HuH-7 (cell line): ENCODE data around the gene HNMT.
"Not testable (repeated sequence)": the region's sequence is repeated elsewhere in the genome, so short reads cannot be mapped to it uniquely, and the experiment has no call there.

ENCODE experiments used
- DNase-seq: peaks from one replicate; pipeline ENCODE4 v3.0.0; 2011; ENCODE audit warnings: low spot score

The HNMT gene

DNA sequence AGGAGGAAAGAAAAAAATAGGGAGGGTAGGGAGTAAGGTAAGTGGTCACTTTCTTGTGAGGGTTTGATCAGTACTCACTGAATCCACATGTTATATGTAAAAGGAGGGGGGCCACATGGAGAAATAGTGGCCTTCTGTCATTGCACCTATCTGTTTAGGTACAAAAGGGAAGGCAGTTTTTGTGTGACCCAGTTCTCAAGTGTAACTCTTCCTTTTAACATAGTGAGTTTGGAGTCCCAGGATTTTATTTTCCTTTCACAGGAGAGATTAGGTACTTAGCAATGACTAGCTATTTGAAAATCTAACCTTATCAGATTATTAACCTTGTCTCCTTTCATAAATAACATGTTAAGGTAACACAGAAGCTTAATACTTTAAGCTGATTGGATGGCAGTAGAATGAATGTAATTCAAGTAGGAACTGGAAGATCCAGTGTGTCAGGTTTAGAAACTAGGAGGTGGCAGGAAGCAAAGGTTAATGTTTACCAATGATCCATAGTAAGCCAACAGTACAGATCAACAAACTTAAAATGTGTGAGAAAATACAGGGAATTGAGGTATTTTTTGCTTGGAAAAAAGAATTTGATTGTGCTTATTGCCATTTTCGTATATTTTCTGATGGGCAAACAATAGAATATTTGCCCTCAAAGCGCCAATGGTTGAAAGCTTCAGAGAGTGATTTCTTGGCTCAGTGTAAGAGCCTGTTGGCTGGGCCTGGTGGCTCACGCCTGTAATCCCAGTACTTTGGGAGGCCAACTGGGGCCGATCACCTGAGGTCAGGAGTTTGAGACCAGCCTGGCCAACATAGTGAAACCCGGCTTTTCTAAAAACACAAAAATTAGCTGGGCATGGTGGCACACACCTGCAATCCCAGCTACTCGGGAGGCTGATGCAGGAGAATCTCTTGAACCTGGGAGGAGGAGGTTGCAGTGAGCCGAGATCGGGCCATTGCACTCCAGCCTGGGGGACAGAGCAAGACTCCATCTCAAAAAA, 11.3 kb downstream of the HNMT start:
- DNase-seq = no peak

DNA sequence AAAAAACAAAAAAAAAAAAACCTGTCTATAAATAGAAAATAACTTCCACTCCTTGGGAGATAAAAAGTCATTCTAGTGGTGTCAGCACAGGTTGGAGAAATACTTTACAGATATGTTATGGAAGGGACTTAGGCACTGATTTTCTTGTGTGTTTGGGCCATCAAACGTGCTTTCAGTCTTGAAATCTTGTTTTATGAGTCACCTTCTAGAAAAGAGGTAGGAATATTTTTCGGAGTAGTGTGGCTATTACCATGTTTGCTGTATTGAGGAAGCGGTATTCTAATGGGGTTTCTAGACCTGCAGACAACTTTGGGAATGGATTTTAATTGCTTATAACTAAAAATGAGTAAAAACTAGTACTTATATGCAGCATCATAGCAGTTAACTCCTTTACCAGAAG, 12.0 kb downstream of the HNMT start:
- no peak for DNase-seq

DNA sequence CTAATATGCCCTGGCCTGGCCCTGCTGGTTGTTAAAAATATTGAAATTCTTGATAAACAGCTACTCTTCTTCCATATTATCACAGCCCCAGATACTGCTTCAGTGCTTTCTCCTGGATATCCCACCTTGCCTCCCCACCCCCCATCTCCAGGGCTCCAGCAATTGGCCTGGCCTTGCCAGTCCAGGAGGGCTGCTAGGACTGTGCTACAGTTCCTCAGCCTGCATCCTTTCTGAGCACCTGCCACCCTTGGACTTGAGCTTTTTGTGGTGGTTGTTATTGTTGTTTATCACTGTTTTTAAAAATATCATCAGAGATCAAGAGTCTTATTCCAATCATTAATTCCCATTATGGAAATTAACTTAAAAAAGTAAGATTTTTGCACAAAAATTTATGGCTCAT, 13.5 kb downstream of the HNMT start:
- DNase-seq = no peak

DNA sequence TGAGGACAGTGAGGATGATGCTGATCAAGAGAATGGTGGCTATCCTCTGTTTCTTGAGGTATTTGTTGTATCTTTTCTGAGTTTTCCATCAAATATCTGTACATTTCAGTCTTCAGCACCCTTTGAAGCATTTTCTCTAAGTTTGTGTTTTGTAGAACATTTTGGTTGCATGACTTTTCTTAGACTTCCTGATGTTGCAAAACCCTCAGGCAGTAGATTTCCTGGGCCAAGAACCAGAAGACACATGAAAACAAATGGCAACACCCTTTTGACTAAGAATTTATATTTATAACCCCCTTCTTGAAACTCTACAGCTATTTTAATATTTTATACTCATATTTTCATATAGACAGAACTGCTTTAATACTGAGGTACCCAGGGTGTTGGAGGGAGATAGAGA, 16.2 kb downstream of the HNMT start:
- no peak for DNase-seq

DNA sequence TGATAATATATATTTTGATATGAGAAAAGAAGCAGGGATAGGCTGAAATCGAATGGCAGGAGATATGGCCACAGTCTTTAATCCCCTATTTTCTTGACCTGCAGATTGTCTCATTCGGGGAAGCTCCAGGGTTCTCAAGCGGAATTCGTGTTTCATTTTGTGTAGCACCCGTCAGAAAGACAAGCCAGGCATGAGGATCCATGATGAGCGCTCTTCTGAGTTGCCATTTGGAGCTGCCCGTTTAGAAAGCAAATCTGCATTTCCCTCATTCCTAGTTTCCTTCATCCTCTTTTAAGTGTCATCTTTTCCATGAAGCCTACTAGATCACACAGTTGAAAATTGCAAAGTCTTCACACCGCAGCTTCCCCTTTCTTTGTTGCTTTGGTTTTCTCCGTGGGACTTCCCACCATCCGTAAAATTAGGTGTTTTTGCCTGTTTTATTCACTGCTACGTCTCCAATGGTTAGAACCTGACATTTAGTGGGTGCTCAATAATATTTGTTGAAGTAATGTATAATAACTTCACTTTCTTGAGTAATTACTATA, 16.9 kb downstream of the HNMT start:
- DNase-seq = no peak

DNA sequence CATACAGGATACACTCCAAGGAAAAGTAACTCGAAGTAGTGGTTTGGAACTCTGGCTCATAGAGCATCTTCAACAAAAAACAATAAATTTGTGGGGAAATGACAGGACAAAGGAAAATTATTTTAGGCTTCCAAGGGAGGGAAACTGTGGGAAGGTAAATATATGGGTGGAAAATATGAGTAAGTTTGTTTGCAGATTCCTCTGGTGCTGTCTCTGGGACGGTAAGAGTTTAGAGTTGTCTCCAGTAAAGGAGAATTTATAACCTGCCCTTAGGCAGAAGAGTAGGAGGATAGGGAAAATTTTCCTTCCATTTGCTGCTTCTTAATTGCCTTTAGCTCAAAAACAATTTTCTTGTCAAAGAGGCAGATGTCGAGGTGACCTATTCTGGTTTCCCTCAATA, 19.3 kb downstream of the HNMT start:
- no peak for DNase-seq

DNA sequence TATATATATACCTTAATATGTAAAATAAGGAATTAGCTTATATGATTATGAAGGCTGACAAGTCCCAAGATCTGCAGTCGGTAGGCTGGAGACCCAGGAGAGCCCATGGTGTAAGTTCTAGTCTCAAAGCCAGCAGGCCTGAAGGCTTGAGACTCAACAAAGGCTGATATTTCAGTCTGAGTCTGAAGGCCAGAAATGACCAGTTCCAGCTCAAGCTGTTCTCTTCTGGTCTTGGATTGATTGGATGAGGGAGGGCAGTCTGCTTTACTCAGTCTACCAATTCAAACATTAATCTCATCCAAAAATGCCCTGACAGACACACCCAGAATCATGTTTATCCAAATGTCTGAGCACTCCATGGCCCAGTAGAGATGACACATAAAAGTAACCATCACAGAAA, 22.0 kb downstream of the HNMT start:
- no peak for DNase-seq

DNA sequence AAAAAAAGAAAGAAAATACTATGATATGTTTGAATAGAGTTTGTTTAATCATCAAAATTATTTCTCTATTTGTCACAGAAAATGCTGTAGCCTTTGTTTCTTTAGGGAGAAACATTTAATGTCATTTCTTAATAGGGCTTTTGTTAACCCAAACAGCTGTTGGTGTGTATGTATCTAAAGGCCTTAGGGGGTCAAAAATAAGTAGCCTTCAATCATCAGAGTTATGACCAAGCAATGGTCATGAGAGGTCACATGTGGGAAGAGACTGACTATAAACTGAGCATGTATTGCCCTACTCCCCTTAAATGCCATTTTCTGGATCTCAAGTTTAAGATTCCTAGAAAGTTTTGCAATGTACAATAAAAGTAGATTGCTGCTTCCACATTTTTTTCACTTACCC, 22.7 kb downstream of the HNMT start:
- DNase-seq = no peak

DNA sequence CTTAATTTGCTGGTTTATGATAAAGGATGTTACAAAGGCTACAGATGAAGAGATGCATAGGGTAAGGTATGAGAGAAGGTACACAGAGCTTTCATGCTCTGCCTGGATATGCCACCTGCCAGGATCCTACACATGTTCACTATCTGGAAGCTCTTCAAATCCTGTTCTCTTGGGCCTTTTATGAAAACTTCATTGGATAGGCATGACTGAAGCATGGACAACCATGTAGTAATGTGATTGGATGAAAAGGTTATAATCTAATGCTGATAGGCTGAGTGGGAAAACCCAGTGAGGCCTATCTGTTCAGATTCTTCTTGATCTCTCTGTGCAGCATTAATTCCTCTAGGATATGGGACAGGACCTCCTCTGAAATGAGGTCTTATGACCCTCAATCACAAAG, 26.8 kb downstream of the HNMT start:
- DNase-seq = no peak

DNA sequence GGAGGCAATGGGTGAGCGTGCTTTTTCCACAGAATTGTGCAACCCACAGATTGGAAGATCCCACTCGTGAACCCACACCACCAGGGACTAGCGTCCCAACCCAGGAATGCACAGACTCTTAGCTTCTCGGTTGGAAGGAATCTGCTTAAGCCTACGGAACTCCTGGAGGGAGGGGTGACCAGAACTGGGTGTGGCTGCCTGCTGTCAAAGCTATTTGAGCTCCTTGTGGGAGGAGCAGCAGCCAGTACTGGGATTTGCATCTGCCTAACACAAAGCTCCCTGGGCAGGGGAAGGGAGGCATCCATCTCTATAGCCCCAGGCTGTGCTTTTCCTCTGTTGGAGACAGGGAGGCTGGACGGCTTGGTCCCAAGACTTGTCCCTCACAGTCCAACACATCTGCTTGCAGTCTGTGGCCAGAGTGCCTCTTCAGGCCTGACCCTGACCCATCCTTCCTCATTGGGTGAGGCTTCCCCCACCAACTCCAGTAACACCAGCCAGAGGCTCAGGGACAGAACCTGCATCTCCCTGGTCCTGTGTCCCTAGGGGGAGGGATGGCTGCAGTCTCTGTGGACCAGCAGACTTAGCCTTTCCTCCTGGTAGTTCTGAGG, 27.9 kb downstream of the HNMT start:
- DNase-seq = no peak

DNA sequence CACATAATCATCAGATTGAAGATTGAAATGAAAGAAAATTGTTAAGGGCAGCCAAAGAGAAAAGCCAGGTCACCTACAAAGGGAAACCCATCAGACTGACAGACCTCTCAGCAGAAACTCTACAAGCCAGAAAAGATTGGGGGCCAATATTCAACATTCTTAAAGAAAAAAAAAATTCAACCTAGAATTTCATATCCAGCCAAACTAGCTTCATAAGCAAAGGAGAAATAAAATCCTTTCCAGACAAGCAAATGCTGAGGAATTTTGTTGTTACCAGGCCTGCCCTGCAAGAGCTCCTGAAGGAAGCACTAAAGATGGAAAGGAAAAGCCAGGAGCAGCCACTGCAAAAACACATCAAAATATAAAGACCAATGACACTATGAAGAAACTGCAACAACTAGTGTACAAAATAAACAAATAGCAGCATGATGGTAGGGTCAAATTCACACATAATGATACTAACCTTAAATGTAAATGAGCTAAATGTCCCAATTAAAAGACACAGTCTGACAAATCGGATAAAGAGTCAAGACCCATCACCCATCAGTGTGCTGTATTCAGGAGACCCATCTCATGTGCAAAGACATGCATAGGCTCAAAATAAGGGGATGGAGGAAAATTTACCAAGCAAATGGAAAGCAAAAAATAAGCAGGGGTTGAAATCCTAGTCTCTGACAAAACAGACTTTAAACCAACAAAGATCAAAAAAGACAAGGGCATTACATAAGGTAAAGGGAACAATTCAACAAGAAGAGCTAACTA, 29.6 kb downstream of the HNMT start:
- not testable (repeated sequence) for DNase-seq

DNA sequence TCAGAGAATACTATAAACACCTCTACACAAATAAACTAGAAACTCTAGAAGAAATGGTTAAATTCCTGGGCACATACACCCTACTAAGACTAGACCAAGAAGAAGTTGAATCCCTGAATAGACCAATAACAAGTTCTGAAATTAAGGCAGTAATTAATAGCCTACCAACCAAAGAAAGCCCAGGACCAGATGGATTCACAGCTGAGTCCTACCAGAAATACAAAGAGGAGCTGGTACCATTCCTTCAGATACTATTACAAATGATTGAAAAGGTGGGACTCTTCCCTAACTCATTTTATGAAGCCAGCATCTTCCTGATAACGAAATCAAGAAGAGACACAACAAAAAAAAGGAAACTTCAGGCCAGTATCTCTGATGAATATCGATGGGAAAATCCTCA, 31.1 kb downstream of the HNMT start:
- not testable (repeated sequence) for DNase-seq

DNA sequence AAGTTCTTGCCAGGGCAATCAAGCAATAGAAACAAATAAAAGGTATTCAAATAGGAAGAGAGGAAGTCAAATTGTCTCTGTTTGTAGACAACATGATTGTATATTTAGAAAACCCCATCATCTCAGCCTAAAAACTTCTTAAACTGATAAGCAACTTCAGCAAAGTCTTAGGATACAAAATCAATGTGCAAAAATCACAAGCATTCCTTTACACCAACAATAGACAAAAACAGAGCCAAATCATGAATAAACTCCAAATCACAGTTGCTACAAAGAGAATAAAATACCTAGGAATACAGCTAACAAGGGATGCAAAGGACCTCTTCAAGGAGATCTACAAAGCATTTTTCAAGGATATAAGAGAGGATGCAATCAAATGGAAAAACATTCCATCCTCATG, 31.9 kb downstream of the HNMT start:
- not testable (repeated sequence) for DNase-seq

DNA sequence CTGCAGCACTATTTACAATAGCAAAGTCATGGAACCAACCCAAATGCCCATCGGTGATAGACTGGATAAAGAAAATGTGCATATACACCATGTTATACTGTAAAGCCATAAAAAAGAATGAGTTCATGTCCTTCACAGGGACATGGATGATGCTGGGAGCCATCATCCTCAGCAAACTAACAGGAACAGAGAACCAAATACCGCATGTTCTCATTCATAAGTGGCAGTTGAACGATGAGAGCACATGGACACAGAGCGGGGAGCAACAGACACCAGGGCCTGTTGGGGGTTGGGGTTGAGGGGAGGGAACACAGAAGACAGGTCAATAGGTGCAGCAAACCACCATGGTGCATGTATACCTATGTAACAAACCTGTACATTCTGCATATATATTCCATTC, 33.5 kb downstream of the HNMT start:
- DNase-seq = no peak

DNA sequence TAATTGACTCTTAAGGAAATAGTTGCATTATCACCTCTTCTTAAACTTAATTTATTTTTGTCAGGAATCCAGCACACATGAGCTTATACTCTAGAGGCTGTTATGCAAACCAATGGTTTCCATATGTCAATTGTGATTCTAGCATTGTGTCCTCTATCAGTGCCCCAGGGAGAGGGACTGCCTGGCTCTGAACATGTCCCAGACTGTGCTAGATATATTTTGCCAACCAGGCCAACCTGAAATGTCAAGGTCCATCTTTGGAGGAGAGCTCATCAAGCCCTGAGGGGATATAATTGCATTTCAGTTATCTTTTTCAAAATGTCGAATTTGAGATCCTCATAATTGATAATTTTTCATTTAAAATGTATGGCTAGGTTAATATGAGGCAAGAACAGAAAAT, 34.2 kb downstream of the HNMT start:
- DNase-seq = no peak

DNA sequence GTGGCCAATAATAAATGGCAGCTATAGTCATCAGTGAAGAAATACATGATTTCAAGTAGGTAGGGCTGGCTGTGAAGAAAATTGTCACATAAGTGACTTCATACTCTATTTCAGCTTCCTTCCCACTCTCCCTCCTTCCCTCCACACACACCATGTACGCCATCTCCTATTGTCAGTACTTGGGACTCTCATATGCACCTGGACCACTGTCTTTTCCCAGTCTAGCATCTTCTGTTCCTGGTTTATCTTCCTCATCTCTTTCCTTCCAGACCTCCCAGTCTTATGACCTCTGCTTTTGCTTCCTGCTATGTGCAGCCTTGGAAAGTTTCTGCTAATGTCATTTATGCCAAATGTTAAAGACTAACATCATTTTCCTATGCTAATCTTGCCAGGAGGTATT, 35.0 kb downstream of the HNMT start:
- no peak for DNase-seq

DNA sequence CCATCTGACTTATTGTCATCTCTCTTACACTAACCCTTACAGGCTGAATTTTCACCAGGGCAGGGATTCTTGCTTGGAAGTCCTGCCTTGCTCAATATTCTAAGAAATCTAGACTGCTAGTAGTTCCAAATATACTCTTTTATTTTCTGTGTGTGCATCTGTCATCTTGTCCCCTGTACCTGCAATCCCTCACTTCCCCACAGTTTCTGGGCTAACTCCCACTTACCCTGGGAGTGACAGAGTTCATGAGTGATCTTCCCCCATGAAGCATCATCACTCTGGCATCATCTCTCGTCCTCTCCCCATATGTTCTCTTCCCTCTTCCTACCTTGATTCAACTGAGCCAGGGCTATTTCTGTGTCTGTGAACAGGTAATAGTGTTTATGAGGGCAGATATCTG, 35.7 kb downstream of the HNMT start:
- DNase-seq = no peak

DNA sequence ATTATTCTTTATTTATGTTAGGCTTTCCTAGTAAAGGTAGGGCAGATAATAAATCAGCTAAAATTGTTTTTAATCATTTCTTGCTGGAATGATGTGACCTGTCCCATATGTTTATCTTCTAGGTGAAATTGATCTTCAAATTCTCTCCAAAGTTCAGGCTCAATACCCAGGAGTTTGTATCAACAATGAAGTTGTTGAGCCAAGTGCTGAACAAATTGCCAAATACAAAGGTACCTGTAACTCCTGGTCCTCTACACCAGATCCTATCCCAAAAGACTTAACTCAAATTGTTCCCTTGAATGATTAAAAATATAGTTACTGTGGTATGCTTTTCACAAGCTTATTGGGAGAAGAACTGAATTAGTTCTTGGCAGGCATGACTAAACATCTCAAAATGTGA, 36.5 kb downstream of the HNMT start:
- DNase-seq = no peak

DNA sequence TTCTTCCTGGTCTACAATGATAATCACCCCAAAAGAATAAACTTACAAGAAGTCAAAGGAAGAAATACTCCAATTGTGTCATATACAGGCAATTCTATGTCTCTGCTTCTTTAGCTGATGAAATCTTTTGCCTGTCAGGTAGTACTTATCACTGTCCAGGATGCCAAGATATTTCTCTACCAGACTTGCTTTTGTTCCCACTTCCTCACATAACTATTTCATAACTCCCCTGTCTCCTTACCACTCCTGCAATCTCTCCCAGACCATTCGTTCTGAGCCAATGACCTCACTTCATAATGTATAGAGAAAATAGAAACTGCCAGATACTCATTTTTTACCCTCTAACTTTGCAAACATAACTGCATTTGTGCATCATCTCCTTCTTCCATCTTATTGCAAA, 39.1 kb downstream of the HNMT start:
- no peak for DNase-seq

DNA sequence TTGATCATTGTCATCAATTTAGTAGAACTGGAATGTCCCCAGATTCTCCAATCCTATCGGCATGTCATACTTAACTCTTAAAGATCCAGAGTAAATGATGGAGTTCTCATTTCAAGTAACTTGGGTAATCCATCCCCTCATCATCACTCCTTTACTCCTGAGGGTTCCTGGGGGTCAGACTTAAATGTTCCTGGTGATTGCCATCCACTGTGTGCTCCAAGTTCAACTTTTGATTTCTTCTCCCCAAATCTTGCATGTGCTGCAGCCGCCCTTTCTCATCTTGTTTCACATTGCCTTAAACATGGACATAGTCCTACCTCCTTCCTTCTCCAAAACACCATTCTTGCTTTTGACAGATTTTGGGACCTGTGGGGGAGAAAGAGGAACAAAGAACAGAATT, 43.2 kb downstream of the HNMT start:
- DNase-seq = no peak

DNA sequence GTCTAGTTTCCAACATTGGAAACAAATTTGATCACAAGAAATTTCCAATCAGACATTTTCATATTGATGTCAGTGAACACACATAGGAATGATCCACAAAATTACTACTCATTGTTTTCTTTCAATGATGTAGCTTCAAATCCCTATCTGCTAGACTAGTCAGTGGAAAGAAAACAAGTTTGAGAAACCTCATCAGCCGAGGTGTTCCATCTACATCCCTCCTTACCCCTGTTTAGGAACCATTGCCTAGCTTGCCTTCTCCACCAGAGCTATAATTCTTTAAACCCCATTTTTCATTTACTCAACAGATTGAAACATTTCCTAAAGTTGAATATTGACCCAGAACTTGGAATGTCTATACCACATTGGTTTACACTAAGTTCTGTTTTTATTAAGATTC, 45.3 kb downstream of the HNMT start:
- DNase-seq = no peak

DNA sequence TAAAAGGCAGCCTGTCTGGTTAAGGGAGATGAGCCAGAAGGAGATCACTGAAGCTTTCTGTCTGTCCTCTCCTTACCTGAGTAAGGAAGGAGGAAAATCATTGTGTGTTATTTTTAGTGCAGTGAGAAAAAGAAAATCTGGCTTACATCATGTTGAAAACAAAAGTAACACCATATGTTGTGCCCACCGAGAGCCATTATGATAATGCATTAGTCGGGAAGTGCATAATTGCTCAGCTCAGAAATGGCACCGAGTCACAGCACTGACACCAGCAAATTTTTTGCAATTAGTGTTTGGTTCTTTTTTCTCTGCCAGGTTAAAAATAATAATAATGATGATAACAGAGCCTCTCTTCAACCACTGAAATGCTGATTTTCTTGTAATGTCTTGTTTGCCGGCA, 46.6 kb downstream of the HNMT start:
- DNase-seq = no peak

DNA sequence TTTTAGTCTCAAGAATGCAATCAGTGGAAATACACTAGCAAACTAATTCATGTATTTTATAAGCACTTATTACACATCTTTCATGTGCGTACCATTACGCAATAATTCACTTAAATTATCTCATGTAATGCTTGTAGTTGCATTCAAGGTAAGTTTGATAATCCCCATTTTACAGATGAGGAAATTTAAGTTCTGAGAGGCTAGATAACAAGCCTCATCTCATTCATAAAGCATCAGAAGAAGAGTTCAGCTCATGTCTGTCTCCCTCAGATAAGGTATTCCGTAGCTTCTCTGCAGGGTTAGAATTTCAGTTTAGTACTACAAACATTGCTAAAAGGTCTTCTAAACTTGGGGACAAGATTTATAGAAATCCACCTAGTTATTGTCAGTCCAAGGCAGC, 47.8 kb downstream of the HNMT start:
- no peak for DNase-seq
